Activated naive CD8-positive, alpha-beta T cell treated with anti-CD3 and anti-CD28 coated beads, Interleukin-2, amount 50 U/mL, for 24 hours (primary cell): ENCODE measurements around the gene ZNF479.
"Not testable (repeated sequence)": the region's sequence is repeated elsewhere in the genome, so short reads cannot be mapped to it uniquely, and the experiment has no call there.

Experiments
- ATAC-seq: fragments of 150-1000 bp; cut with Tn5 transposase; one replicate; pipeline ENCODE4 v1.10.0; 2021
- DNase-seq: peaks from one replicate; pipeline ENCODE4 v3.0.0; 2021
- H3K27ac Mint-ChIP-seq: one replicate; pipeline ENCODE4 v1.8.0; 2021; ENCODE audit warnings: mild to moderate bottlenecking, mixed read lengths
- H3K27me3 Mint-ChIP-seq: one replicate; pipeline ENCODE4 v1.8.0; 2021; ENCODE audit warnings: mixed read lengths
- H3K36me3 Mint-ChIP-seq: one replicate; pipeline ENCODE4 v1.8.0; 2021; ENCODE audit warnings: low read depth, mixed read lengths
- H3K4me1 Mint-ChIP-seq: one replicate; pipeline ENCODE4 v1.8.0; 2021; ENCODE audit warnings: mixed read lengths
- H3K4me3 Mint-ChIP-seq: one replicate; pipeline ENCODE4 v1.8.0; 2021; ENCODE audit warnings: mild to moderate bottlenecking, moderate library complexity, mixed read lengths
- H3K9me3 Mint-ChIP-seq: one replicate; pipeline ENCODE4 v1.8.0; 2021; ENCODE audit warnings: mixed read lengths

Gene ZNF479

DNA sequence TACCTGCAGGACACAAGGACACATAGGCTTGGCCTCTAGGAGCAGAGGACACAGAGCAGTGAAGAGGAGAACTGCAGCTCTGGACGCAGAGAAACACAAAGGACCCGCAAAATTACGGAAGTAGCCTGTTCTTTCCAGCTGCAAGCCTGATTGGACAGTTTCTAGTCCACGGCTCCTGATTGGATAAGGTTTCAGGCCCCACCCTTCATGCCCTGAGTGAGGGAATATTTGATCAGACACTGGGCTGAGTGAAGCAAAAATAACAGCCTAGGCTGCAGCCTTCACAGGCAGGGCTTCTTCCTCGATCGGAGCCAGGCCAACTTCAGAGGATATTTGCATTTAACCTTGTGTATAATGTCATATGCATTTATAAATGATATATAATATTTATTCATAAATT lies at the start of gene ZNF479:
ZNF479 (minus strand) TSS at position 101 of the 400 bp plus-strand sequence. CDS start 112 bp downstream, outside the sequence.
- H3K27me3 Mint-ChIP-seq, result not testable (repeated sequence)
- H3K9me3 Mint-ChIP-seq, result peaks cover 28% of the 10 kb centered on the region

DNA sequence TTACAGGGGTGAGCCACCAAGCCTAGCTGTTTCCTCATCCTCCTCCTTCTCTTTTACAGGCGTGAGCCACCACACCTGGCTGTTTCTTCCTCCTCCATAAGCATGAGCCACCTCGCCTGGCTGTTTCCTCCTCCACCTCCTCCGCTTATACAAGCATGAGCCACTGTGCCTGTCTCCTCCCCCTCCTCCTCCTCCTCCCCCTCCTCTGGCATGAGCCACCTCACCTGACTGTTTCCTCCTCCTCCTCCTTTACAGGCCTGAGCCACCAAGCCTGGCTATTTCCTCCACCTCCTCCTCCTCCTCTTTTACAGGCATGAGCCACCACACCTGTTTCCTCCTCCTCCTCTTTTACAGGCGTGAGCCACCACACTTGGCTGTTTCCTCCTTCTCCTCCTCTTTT lies 49.8 kb upstream of the ZNF479 start:
- no peaks in the 10 kb centered on the region for H3K27me3 Mint-ChIP-seq
- ATAC-seq (no peak), DNase-seq (no peak)
- H3K4me3 Mint-ChIP-seq, result no peak overlapping the region
- no peaks in the 10 kb centered on the region for H3K4me1 Mint-ChIP-seq
- H3K27ac Mint-ChIP-seq, result no peak overlapping the region
- H3K9me3 Mint-ChIP-seq, result peaks cover 19% of the 10 kb centered on the region
- no peaks in the 10 kb centered on the region for H3K36me3 Mint-ChIP-seq

More for the DNA sequence above, at the start of gene ZNF479:
- H3K36me3 Mint-ChIP-seq, ATAC-seq, H3K27ac Mint-ChIP-seq, DNase-seq, H3K4me1 Mint-ChIP-seq, H3K4me3 Mint-ChIP-seq: not testable (repeated sequence)

DNA sequence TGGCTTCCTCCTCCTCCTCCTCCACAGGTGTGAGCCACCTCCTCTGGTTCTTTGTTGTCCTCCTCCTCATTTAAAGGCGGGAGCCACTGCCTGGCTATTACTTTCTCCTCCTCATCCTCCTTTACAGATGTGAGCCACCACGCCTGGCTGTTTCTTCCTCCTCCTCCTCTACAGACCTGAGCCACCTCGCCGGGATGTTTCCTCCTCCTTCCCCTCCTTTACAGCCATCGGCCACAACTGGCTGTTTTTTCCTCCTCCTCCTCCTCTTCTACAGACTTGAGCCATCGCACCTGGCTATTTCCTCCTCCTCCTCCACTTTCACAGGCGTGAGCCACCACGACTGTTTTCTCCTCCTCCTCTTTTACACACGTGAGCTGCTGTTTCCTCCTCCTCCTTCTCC lies 49.0 kb upstream of the ZNF479 start:
- no peaks in the 10 kb centered on the region for H3K27me3 Mint-ChIP-seq
- no peaks in the 10 kb centered on the region for H3K4me1 Mint-ChIP-seq
- no peak overlapping the region for H3K27ac Mint-ChIP-seq
- no peak overlapping the region for H3K4me3 Mint-ChIP-seq
- H3K9me3 Mint-ChIP-seq, result peaks cover 19% of the 10 kb centered on the region
- ATAC-seq (no peak), DNase-seq (no peak)
- H3K36me3 Mint-ChIP-seq, result no peaks in the 10 kb centered on the region

DNA sequence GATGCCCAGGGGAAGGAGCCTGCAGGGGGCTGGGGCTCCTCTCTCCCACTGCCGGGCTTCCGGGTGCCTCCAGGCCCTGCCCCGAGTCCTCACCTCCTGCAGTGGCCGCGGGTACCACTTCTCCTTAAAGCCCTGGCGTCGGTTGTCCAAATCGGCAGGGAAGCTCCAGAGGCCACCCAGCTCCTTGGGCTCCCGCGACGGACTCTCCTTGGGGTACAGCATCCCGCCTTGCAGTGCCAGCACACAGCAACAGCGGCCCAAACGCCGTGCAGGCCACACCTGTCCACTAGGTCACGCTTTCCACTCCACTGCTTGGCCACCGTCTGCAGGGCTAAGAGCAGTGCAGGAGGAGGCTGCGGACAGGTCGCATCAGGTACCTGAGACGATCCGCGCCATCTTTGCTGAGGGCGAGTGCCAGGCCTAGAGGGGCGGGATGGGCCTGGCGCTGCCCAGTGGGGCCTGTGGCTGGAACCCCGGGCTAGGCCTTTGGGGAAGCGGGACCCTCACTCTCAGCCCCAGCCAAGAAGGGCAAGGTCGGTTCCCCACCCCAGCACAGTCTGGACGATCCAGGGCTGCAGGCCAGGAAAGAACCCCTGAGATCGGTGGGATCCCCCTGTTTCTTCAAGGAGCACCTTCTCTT lies 47.7 kb upstream of the ZNF479 start:
- Mint-ChIP-seq H3K27ac (no peak overlapping the region), H3K36me3 (no peaks in the 10 kb centered on the region), H3K4me1 (no peaks in the 10 kb centered on the region), H3K9me3 (peaks cover 19% of the 10 kb centered on the region), H3K4me3 (no peak overlapping the region), H3K27me3 (no peaks in the 10 kb centered on the region)
- ATAC-seq (no peak), DNase-seq (no peak)

DNA sequence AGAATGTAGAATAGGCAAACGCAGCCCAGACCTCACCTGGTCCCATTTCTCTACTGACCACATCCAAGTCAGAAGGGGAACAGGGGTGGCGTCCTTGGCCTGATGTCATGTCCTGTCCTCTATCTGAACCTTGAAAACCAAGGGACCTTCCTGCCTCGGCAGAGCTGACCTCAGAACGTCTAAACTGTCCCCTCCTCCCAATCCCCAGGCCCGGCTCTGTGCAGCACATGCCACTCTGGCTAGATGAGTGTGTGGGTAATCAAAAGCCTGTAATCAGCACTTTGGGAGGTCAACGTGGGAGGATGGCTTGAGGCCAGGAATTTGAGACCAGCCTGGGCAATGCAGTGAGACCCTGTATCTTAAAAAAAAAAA lies 46.5 kb upstream of the ZNF479 start:
- no peak for DNase-seq
- Mint-ChIP-seq H3K4me3 (no peak overlapping the region), H3K27me3 (no peaks in the 10 kb centered on the region), H3K36me3 (no peaks in the 10 kb centered on the region), H3K4me1 (no peaks in the 10 kb centered on the region), H3K9me3 (peaks cover 19% of the 10 kb centered on the region), H3K27ac (no peak overlapping the region)
- no peak for ATAC-seq

DNA sequence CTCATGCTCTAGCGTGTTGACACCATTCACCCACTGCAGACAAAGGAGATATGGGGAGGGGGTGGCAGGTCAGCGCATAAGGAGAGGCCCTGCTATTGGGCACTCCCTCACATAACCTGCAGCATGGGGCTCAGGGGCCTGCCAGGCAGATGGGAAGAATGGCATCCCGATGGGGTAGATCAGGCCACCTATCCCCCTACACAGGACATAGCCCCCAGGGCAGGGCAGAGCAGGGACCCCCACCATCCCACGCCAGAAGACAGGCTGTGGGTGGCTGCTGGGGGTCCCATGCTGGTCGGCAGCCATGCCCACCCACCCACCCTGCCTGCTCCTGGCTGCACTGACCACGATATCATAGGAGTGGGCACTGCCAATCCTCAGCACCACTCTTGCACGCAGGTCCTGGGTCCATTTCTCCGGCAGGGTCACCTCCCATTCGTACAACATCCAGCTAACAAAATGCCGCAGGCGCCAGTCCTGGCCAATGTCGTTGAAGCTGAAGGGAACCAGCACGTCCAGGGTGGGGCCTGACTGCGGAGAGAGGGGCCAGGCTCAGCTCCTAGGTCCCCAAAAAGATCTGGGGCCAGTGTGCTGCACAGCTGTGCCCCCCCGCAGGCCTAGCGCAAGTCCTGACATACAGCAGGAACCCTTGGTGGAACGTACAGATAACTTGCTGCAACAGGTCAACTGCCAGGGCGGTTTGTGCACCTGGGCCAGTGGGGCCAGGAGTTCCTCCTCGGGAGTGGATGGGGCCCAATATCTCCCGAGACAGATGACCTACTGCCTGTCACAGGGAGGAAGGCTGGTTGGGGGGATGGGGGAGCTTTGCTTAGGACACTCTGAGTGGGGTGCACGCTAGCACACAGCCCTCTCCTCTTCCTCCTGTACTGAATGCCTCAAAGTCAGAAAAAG lies 45.9 kb upstream of the ZNF479 start:
- no peak for ATAC-seq
- peaks cover 19% of the 10 kb centered on the region for H3K9me3 Mint-ChIP-seq

DNA sequence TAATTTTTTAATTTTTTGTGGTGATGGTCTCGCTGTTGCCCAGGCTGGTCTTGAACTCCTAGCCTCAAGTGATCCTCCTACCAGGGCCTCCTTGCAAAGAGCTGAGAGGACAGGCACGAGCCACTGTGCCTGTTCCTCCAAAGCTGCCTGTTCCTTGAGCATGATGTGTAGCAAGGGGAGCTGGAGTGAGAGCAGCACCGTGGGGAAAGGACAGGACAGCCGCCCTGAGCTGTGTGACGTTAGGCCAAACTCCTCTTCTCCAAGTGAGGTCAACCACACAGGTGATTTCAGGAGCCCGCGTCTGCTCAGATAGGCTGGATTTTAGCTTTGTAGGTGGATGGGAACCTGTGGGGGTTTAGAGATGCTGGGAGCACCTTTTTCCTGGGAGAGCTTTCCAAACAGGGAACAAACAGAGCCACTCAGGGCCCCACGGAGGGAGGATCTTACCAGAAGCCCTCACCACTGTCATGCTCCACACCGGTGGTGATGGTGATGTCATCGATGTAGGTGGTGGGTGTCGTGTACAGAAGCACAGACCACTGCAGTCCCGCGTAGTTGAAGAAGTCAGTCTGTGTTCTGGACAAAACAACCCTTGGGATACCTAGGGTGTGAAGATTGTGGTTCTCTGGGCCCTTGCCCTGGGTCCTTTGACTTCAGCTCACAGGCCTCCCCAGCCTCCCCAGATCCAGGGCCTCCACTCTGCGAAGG lies 44.8 kb upstream of the ZNF479 start:
- Mint-ChIP-seq H3K4me3 (no peak overlapping the region), H3K9me3 (peaks cover 11% of the 10 kb centered on the region), H3K4me1 (no peaks in the 10 kb centered on the region), H3K27ac (no peak overlapping the region), H3K36me3 (no peaks in the 10 kb centered on the region), H3K27me3 (no peaks in the 10 kb centered on the region)
- ATAC-seq, result no peak
- no peak for DNase-seq

More for the DNA sequence above, 45.9 kb upstream of the ZNF479 start:
- Mint-ChIP-seq H3K4me3 (no peak overlapping the region), H3K36me3 (no peaks in the 10 kb centered on the region), H3K4me1 (no peaks in the 10 kb centered on the region), H3K27ac (no peak overlapping the region), H3K27me3 (no peaks in the 10 kb centered on the region)
- no peak for DNase-seq

DNA sequence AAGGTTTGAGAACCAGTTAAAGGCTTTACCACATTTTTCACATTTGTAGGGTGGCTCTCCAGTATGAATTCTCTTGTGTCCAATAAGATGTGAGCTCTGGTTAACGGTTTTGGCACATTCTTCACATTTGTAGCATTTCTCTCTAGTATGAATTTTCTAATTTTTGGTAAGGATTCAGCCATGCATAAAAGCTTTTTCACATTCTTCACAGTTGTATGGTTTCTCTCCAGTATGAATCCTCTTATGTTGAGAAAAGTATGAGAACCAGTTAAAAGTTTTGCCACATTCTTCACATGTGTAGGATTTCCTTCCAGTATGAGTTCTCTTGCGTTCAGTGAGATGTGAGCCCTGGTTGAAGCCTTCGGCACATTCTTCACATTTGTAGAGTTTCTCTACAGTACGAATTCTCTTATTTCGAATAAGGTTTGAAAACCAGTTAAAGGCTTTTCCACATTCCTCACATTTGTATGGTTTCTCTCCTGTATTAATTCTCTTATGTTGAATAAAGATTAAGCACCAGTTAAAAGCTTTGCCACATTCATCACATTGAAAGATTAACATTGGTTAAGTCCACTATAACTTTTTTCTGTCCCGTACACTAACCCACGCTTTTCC lies 33.2 kb upstream of the ZNF479 start:
- Mint-ChIP-seq H3K36me3 (peaks cover 10% of the 10 kb centered on the region), H3K9me3 (peaks cover 43% of the 10 kb centered on the region), H3K4me3 (no peak overlapping the region), H3K4me1 (no peaks in the 10 kb centered on the region), H3K27ac (no peak overlapping the region), H3K27me3 (no peaks in the 10 kb centered on the region)
- DNase-seq (no peak), ATAC-seq (no peak)

DNA sequence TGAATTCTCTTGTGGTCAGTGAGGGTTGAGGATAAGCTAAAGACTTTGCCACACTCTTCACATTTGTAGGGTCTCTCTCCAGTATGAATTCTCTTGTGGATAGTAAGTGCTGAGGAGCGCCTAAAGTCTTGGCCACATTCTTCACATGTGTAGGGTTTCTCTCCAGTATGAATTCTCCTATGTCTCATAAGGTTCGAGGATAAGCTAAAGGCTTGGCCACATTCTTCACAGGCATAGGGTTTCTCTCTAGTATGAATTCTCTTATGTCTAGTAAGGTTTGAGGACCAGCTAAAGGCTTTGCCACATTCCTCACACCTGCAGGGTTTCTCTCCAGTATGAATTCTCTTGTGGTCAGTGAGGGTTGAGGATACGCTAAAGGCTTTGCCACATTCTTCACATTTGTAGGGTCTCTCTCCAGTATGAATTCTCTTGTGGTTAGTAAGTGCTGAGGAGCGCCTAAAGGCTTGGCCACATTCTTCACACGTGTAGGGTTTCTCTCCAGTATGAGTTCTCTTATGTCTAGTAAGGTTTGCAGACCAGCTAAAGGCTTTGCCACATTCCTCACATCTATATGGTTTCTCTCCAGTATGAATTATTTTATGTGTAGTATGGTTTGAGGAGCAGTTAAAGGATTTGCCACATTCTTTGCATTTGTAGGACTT lies 12.0 kb downstream of the ZNF479 start:
- H3K4me1 Mint-ChIP-seq, H3K27ac Mint-ChIP-seq, ATAC-seq, H3K27me3 Mint-ChIP-seq, H3K4me3 Mint-ChIP-seq, DNase-seq: not testable (repeated sequence)
- peaks cover 30% of the 10 kb centered on the region for H3K9me3 Mint-ChIP-seq
- H3K36me3 Mint-ChIP-seq, result peaks cover 10% of the 10 kb centered on the region
